Measurements from ENCODE around the gene HHIPL1.

DNA sequence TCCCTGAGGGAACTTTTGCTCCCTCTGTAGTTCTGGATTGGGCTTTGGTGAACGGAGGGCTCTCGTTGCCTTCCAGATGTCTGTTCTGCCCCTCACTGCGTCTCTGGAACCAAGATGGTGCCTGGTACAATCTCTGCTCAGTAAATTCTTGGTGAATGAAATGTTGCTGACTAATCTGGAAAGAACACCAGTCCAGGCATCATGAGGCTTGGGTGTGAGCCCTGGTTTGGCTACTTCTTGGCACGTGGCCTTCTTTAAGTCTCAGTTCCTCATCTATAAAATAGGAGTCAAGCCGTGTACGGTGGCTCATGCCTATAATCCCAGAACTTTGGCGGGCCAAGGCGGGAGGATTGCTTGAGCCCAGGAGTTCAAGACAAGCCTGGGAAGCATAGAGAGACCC lies 4.3 kb downstream of the HHIPL1 start:
- TF ChIP-seq, protein P1, sequence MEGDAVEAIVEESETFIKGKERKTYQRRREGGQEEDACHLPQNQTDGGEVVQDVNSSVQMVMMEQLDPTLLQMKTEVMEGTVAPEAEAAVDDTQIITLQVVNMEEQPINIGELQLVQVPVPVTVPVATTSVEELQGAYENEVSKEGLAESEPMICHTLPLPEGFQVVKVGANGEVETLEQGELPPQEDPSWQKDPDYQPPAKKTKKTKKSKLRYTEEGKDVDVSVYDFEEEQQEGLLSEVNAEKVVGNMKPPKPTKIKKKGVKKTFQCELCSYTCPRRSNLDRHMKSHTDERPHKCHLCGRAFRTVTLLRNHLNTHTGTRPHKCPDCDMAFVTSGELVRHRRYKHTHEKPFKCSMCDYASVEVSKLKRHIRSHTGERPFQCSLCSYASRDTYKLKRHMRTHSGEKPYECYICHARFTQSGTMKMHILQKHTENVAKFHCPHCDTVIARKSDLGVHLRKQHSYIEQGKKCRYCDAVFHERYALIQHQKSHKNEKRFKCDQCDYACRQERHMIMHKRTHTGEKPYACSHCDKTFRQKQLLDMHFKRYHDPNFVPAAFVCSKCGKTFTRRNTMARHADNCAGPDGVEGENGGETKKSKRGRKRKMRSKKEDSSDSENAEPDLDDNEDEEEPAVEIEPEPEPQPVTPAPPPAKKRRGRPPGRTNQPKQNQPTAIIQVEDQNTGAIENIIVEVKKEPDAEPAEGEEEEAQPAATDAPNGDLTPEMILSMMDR (conservative IDR thresholded peaks at IDR 0.05; ENCODE audit: low read length): no peak
- no peak for TF ChIP-seq EZH2phosphoT487 (IDR thresholded peaks at IDR 0.05; ENCODE audit: borderline replicate concordance)

All from Loucy (cell line).